Fibroblast of mammary gland (primary cell): ENCODE results near the gene C5AR1.

Source experiments
- DNase-seq: peaks from one replicate; pipeline ENCODE4 v3.0.0-alpha.2; 2010; ENCODE audit warnings: low read depth
- H3K4me3 ChIP-seq: 2 replicates; pipeline ENCODE4 v1.5.1; 2011; ENCODE audit warnings: low read depth, mild to moderate bottlenecking, low read length, moderate library complexity; ENCODE audit not compliant: control insufficient read depth
- CTCF ChIP-seq: conservative IDR thresholded peaks from 2 replicates; pipeline ENCODE4 v1.5.1; 2011; ENCODE audit warnings: low read depth, low read length, inconsistent platforms; ENCODE audit not compliant: control insufficient read depth, insufficient read depth

C5AR1 gene

GRCh38 chr19:47352095-47352494, 42.4 kb downstream of the C5AR1 start:
- H3K4me3 ChIP-seq = no peak overlapping the region
- no peak for DNase-seq
- TF ChIP-seq CTCF = no peak

GRCh38 chr19:47353307-47353712, 43.6 kb downstream of the C5AR1 start:
- H3K4me3 ChIP-seq = no peak overlapping the region
- TF ChIP-seq CTCF = no peak
- no peak for DNase-seq

GRCh38 chr19:47356900-47357299, 47.2 kb downstream of the C5AR1 start:
- no peak for TF ChIP-seq CTCF

GRCh38 chr19:47357788-47358680, 48.4 kb downstream of the C5AR1 start:
- H3K4me3 ChIP-seq = no peak overlapping the region
- TF ChIP-seq CTCF = peak; percentile 16
- peak; percentile 14 for DNase-seq

More at GRCh38 chr19:47356900-47357299, 47.2 kb downstream of the C5AR1 start:
- no peak overlapping the region for H3K4me3 ChIP-seq
- DNase-seq = no peak

DNA sequence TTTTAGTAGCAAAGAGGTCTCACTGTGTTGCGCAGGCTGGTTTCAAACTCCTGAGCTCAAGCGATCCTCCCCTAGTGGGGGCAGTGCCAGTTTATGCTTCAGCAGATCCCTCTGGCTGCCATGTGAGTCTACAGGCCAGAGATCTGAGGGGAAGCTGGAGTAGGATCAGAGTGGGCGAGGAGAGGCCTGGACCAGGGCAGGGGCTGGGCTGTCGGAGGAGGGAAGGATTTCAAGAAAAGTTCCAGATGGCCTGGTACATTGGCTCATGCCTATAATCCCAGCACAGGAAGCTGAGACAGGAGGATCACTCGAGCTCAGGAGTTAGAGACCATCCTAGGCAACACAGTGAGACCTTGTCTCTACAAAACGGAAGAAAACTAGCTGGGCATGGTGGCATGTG, 49.3 kb downstream of the C5AR1 start:
- DNase-seq = no peak
- TF ChIP-seq CTCF = no peak
- no peak overlapping the region for H3K4me3 ChIP-seq

- DNase-seq = no peak
- no peak overlapping the region for H3K4me3 ChIP-seq
- TF ChIP-seq CTCF = no peak
Measured at GRCh38 chr19:47362321-47362720, 52.7 kb downstream of the C5AR1 start.
